Measurements from ENCODE around the gene STAT5B. TPM values are rescaled to one million over a fixed set of nuclear protein-coding genes. Genes with fewer than 3 reads are reported as not detected.

The STAT5B gene
- total RNA-seq, 1 donor from 2014 or later, result 52.3 TPM

- Mint-ChIP-seq H3K4me3 (no peak overlapping the region), H3K27me3 (ENCODE audit: low read depth) (no peaks in the 10 kb centered on the region), H3K4me1 (peaks cover 1% of the 10 kb centered on the region), H3K27ac (no peak overlapping the region), H3K36me3 (no peaks in the 10 kb centered on the region), H3K9me3 (no peaks in the 10 kb centered on the region)
- no peak for DNase-seq (ENCODE audit: low spot score in 2 of 2, unreplicated experiment in 2 of 2)
- TF ChIP-seq CTCF (IDR thresholded peaks at IDR 0.05; ENCODE audit: unreplicated experiment), result no peak
These were observed 15.9 kb downstream of the STAT5B start for GRCh38 chr17:42260318-42260717.

GRCh38 chr17:42255445-42255844 is 20.7 kb downstream of the STAT5B start:
- no peaks in the 10 kb centered on the region for H3K27me3 Mint-ChIP-seq (ENCODE audit: low read depth)
- TF ChIP-seq CTCF (IDR thresholded peaks at IDR 0.05; ENCODE audit: unreplicated experiment), result no peak
- H3K9me3 Mint-ChIP-seq, result no peaks in the 10 kb centered on the region
- H3K27ac Mint-ChIP-seq, result no peak overlapping the region
- DNase-seq (ENCODE audit: low spot score in 2 of 2, unreplicated experiment in 2 of 2), result no peak
- H3K36me3 Mint-ChIP-seq, result no peaks in the 10 kb centered on the region
- peaks cover 6% of the 10 kb centered on the region for H3K4me1 Mint-ChIP-seq
- no peak overlapping the region for H3K4me3 Mint-ChIP-seq

DNA sequence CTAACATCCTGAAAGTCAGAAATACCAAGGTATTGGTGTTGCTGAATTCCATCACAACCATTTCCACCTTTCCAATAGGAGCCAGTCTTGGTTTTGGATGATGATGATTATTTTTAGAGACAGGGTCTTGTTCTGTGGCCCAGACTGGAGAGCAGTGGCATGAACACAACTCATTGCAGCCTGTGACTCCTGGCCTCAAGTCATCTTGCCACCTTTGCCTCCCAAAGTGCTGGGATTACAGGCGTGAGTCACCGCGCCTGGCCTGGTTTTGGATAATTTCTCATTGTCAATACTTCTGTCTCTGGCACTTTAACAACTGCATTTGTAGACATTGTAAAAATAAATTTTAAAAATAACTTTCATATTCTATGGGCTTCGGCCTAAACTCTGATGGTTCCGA is 22.6 kb downstream of the STAT5B start:
- Mint-ChIP-seq H3K4me1 (peaks cover 8% of the 10 kb centered on the region), H3K9me3 (no peaks in the 10 kb centered on the region), H3K27me3 (ENCODE audit: low read depth) (no peaks in the 10 kb centered on the region), H3K4me3 (no peak overlapping the region), H3K36me3 (no peaks in the 10 kb centered on the region), H3K27ac (no peak overlapping the region)
- no peak for TF ChIP-seq CTCF (IDR thresholded peaks at IDR 0.05; ENCODE audit: unreplicated experiment)
- DNase-seq (ENCODE audit: low spot score in 2 of 2, unreplicated experiment in 2 of 2), result no peak

GRCh38 chr17:42252597-42253550 is 23.3 kb downstream of the STAT5B start:
- Mint-ChIP-seq H3K36me3 (no peaks in the 10 kb centered on the region), H3K27me3 (ENCODE audit: low read depth) (no peaks in the 10 kb centered on the region), H3K9me3 (no peaks in the 10 kb centered on the region), H3K4me1 (peaks cover 10% of the 10 kb centered on the region), H3K27ac (no peak overlapping the region), H3K4me3 (no peak overlapping the region)
- no peak for TF ChIP-seq CTCF (IDR thresholded peaks at IDR 0.05; ENCODE audit: unreplicated experiment)
- no peak for DNase-seq (ENCODE audit: low spot score in 2 of 2, unreplicated experiment in 2 of 2)

GRCh38 chr17:42251115-42251514 is 25.1 kb downstream of the STAT5B start:
- H3K9me3 Mint-ChIP-seq, result no peaks in the 10 kb centered on the region
- TF ChIP-seq CTCF (IDR thresholded peaks at IDR 0.05; ENCODE audit: unreplicated experiment), result no peak
- no peaks in the 10 kb centered on the region for H3K27me3 Mint-ChIP-seq (ENCODE audit: low read depth)
- peaks cover 10% of the 10 kb centered on the region for H3K4me1 Mint-ChIP-seq
- no peak for DNase-seq (ENCODE audit: low spot score in 2 of 2, unreplicated experiment in 2 of 2)
- no peaks in the 10 kb centered on the region for H3K36me3 Mint-ChIP-seq
- no peak overlapping the region for H3K27ac Mint-ChIP-seq
- H3K4me3 Mint-ChIP-seq, result no peak overlapping the region
